Natural killer cell (primary cell): ENCODE data around the gene STOML2. TPM values are rescaled to one million over a fixed set of nuclear protein-coding genes. Genes with fewer than 3 reads are reported as not detected.

Experiments used
- ATAC-seq, 3 donors: fragments of 150-1000 bp in 2 of 3; fragments of 200-7000 bp in 1 of 3; cut with Tn5 transposase; 1 replicate in 1 of 3; 2 replicates in 2 of 3; pipeline ENCODE4 v1.10.0; 2021; ENCODE audit warnings: mild to moderate bottlenecking in 2 of 3, moderate library complexity in 2 of 3
- DNase-seq, 2 donors: peaks; one replicate each; pipeline versions ENCODE4 v3.0.0 to v3.0.0-alpha.2; 2013 to 2021; ENCODE audit warnings: mixed read lengths in 1 of 2
- H3K27ac ChIP-seq: one replicate; pipeline ENCODE4 v1.5.1; 2013; ENCODE audit warnings: mild to moderate bottlenecking, low read length
- H3K27me3 ChIP-seq: one replicate; pipeline ENCODE4 v1.6.1; 2013; ENCODE audit warnings: low read length; ENCODE audit not compliant: control insufficient read depth, insufficient read depth
- H3K36me3 ChIP-seq: one replicate; pipeline ENCODE4 v1.6.1; 2013; ENCODE audit warnings: low read length; ENCODE audit not compliant: control insufficient read depth, insufficient read depth
- H3K4me1 ChIP-seq: one replicate; pipeline ENCODE4 v1.6.1; 2013; ENCODE audit warnings: low read length; ENCODE audit not compliant: control insufficient read depth, insufficient read depth
- H3K4me3 ChIP-seq: one replicate; pipeline ENCODE4 v1.5.1; 2013; ENCODE audit warnings: low read length
- H3K9me3 ChIP-seq: one replicate; pipeline ENCODE4 v1.6.1; 2013; ENCODE audit warnings: low read length; ENCODE audit not compliant: control insufficient read depth, insufficient read depth
- H3K27ac Mint-ChIP-seq, 2 donors: one replicate each; pipeline ENCODE4 v1.8.0; 2022; ENCODE audit warnings: mild to moderate bottlenecking in 2 of 2, mixed read lengths in 2 of 2, moderate library complexity in 1 of 2
- H3K27me3 Mint-ChIP-seq, 2 donors: one replicate each; pipeline ENCODE4 v1.8.0; 2022; ENCODE audit warnings: low read depth in 2 of 2, mixed read lengths in 2 of 2
- H3K36me3 Mint-ChIP-seq: one replicate; pipeline ENCODE4 v1.8.0; 2022; ENCODE audit warnings: mixed read lengths
- H3K4me1 Mint-ChIP-seq, 2 donors: one replicate each; pipeline ENCODE4 v1.8.0; 2022; ENCODE audit warnings: mixed read lengths in 2 of 2
- H3K4me3 Mint-ChIP-seq: one replicate; pipeline ENCODE4 v1.8.0; 2022; ENCODE audit warnings: mild to moderate bottlenecking, moderate library complexity, mixed read lengths
- H3K9me3 Mint-ChIP-seq, 2 donors: one replicate each; pipeline ENCODE4 v1.8.0; 2022; ENCODE audit warnings: mixed read lengths in 2 of 2
- WGBS: methylation state at CpG from one replicate; pipeline ENCODE4 v1.1.7; 2013; ENCODE audit warnings: missing lambda C conversion rate; ENCODE audit not compliant: insufficient coverage; 5-methylcytosine and 5-hydroxymethylcytosine counted together
- intact Hi-C: fragments of 100-400 bp; cut with micrococcal nuclease; formaldehyde crosslinking; loops from one replicate; pipeline ENCODE4 v1.14.2; 2022
- total RNA-seq, 4 donors: library from RNA; stranded (reverse); fragments of 120-200 nt in 1 of 4; gene quantifications; one replicate each; pipeline versions ENCODE4 v1.2.3 to v1.2.4, GENCODE V29; 2013 to 2022
- TF ChIP-seq, protein P1 (sequence below): fragments of 200-600 bp; IDR thresholded peaks from one replicate; pipeline ENCODE4 v1.8.0; 2022; ENCODE audit warnings: antibody characterized with exemption

The STOML2 gene
- total RNA-seq, 3 donors from 2014 or later (not counting 1 experiment from before 2014, with no cell fraction given), result 41.4 to 43.9 (median 41.6) TPM

- TF ChIP-seq, protein P1, sequence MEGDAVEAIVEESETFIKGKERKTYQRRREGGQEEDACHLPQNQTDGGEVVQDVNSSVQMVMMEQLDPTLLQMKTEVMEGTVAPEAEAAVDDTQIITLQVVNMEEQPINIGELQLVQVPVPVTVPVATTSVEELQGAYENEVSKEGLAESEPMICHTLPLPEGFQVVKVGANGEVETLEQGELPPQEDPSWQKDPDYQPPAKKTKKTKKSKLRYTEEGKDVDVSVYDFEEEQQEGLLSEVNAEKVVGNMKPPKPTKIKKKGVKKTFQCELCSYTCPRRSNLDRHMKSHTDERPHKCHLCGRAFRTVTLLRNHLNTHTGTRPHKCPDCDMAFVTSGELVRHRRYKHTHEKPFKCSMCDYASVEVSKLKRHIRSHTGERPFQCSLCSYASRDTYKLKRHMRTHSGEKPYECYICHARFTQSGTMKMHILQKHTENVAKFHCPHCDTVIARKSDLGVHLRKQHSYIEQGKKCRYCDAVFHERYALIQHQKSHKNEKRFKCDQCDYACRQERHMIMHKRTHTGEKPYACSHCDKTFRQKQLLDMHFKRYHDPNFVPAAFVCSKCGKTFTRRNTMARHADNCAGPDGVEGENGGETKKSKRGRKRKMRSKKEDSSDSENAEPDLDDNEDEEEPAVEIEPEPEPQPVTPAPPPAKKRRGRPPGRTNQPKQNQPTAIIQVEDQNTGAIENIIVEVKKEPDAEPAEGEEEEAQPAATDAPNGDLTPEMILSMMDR, result no peak
- Histone ChIP-seq H3K27ac (no peak overlapping the region), H3K9me3 (no peaks in the 10 kb centered on the region), H3K4me1 (no peaks in the 10 kb centered on the region), H3K4me3 (no peak overlapping the region), H3K36me3 (peaks cover 75% of the 10 kb centered on the region), H3K27me3 (no peaks in the 10 kb centered on the region)
- ATAC-seq (peak in 1 of 3 donors; percentile 2), DNase-seq (no peak)
- WGBS, result 99% methylated on average over 8 of the region's 8 CpGs
- H3K27me3 Mint-ChIP-seq, result no peaks in the 10 kb centered on the region
- H3K27ac Mint-ChIP-seq, result peak overlapping the region; percentile 63 to 73
- H3K4me1 Mint-ChIP-seq, result peaks cover 4 to 5% of the 10 kb centered on the region in 2 donors
- intact Hi-C loops, result no loop called here
- H3K36me3 Mint-ChIP-seq, result peaks cover 37% of the 10 kb centered on the region
- H3K4me3 Mint-ChIP-seq, result no peak overlapping the region
- H3K9me3 Mint-ChIP-seq, result no peaks in the 10 kb centered on the region
Measured at GRCh38 chr9:35057271-35057620, 45.7 kb downstream of the STOML2 start.

- Mint-ChIP-seq H3K4me3 (no peak overlapping the region), H3K4me1 (peaks cover 4 to 5% of the 10 kb centered on the region in 2 donors), H3K27me3 (no peaks in the 10 kb centered on the region), H3K36me3 (peaks cover 36% of the 10 kb centered on the region), H3K27ac (peak overlapping the region; percentile 63 to 73), H3K9me3 (no peaks in the 10 kb centered on the region)
- H3K36me3 ChIP-seq, result peaks cover 72% of the 10 kb centered on the region
- 98% methylated on average over 8 of the region's 9 CpGs for WGBS
- H3K4me3 ChIP-seq, result no peak overlapping the region
- ATAC-seq, result peak in 2 of 3 donors; percentile 29 to 30
- H3K4me1 ChIP-seq, result no peaks in the 10 kb centered on the region
- H3K9me3 ChIP-seq, result no peaks in the 10 kb centered on the region
- intact Hi-C loops, result no loop called here
- no peak for DNase-seq
- H3K27me3 ChIP-seq, result no peaks in the 10 kb centered on the region
- no peak overlapping the region for H3K27ac ChIP-seq
- TF ChIP-seq, protein P1, result no peak
Measured at GRCh38 chr9:35056571-35057270, 46.2 kb downstream of the STOML2 start.

GRCh38 chr9:35054871-35055644 lies 47.9 kb downstream of the STOML2 start:
- no peaks in the 10 kb centered on the region for H3K4me1 ChIP-seq
- 96% methylated on average over 14 of the region's 14 CpGs for WGBS
- no peaks in the 10 kb centered on the region for H3K9me3 Mint-ChIP-seq
- H3K4me1 Mint-ChIP-seq, result peaks cover 9 to 11% of the 10 kb centered on the region in 2 donors
- H3K36me3 ChIP-seq, result peaks cover 55% of the 10 kb centered on the region
- no peaks in the 10 kb centered on the region for H3K27me3 Mint-ChIP-seq
- intact Hi-C loops, result no loop called here
- TF ChIP-seq, protein P1, result no peak
- no peak for ATAC-seq
- H3K9me3 ChIP-seq, result no peaks in the 10 kb centered on the region
- no peak overlapping the region for H3K4me3 Mint-ChIP-seq
- H3K4me3 ChIP-seq, result no peak overlapping the region
- H3K27ac Mint-ChIP-seq, result peak overlapping the region in 1 of 2 donors; percentile 24
- peaks cover 29% of the 10 kb centered on the region for H3K36me3 Mint-ChIP-seq
- H3K27me3 ChIP-seq, result no peaks in the 10 kb centered on the region
- H3K27ac ChIP-seq, result no peak overlapping the region
- no peak for DNase-seq
